GM10266 (cell line): ENCODE data around the gene MAN2A1.

ENCODE experiments used
- DNase-seq: peaks from one replicate; pipeline ENCODE4 v3.0.0; 2012; ENCODE audit errors: extremely low spot score
- CTCF ChIP-seq: IDR thresholded peaks from 2 replicates; pipeline ENCODE4 v1.5.1; 2012; ENCODE audit warnings: mild to moderate bottlenecking, low read depth; ENCODE audit not compliant: control insufficient read depth, insufficient read depth; ENCODE audit errors: missing control alignments

Gene MAN2A1

GRCh38 chr5:109660301-109660700 lies 29.4 kb upstream of the MAN2A1 start:
- no peak for TF ChIP-seq CTCF
- DNase-seq: no peak

GRCh38 chr5:109668237-109668636 lies 21.5 kb upstream of the MAN2A1 start:
- DNase-seq: no peak

DNA sequence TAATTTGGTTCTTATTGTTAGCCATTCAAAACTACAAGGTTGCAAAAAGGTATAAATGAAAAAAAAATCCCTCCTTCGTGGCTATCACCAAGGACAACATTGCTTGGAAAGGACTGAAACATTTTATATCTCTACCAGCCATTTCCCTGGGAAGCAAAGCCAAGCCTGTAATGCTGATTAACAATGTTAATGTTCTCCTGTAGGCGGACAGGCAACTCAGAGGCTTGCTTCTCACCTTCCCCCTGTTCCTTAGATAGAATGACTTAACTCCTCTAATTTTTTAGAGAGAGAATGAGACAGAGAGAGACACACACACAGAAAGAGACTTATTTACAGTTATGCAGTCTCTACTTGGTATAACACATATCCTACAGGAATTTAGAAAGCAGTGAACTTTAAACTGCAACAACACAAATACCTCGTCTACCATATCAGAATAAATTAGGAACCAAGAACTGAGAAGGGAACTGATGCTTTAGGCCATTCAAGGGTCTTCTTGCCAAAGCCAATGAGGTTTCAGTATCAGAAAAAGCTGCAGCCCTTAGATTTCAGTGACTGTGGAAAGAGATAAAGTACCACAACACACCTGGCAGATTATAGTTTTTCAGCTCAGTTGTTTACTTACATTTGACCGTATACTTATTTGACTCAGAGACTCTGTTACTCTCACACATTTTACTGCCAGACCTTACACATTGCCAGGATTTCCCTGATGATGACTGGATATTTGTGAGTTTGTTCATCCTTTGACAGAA lies 20.9 kb upstream of the MAN2A1 start:
- no peak for TF ChIP-seq CTCF
- no peak for DNase-seq

More at GRCh38 chr5:109668237-109668636, 21.5 kb upstream of the MAN2A1 start:
- TF ChIP-seq CTCF: no peak

- DNase-seq: no peak
- no peak for TF ChIP-seq CTCF
These were observed 19.6 kb upstream of the MAN2A1 start for GRCh38 chr5:109669991-109670706.

DNA sequence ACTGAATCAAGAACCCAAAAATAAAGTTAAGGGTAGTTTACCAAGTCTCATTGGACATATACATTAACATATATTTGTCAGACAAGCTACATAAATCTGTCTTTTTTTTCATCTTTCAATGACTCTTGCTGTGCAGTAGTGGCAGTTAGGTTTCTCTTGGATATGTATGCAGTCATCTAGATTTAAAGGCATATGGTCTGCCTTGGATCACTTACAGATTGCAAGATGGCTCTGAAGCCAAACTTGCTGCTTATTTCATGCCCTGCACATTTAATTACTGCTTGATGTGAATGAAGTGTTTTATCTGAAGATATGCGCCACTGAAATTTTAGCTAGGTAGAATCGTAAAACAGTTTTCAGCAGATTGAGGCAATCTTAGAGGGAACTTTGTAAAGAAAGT lies 18.6 kb upstream of the MAN2A1 start:
- DNase-seq: no peak
- no peak for TF ChIP-seq CTCF

- DNase-seq: no peak
- no peak for TF ChIP-seq CTCF
These were observed 15.1 kb upstream of the MAN2A1 start for GRCh38 chr5:109674596-109674995.

- DNase-seq: no peak
- TF ChIP-seq CTCF: no peak
These were observed 12.8 kb upstream of the MAN2A1 start for GRCh38 chr5:109676920-109677319.
